ENCODE measurements around the gene SNAPC3.

DNA sequence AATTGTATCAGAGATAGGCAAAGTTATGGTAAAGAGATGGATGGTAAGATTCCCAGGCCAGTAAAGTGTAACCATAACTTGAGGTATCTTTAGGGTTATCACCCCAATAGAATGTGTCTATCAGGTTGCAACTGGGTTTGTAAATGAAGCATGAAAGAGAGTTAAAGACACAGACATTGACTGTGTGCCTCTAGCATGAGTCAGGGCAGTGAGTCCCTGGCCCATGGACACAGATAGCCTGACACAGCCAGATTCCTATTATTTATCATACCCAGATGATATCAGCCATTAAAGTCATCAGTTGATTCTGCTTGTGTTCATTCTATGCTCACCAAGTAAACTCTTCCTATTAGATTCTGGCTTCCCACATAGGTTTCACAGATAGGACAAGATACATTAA, 33.5 kb upstream of the SNAPC3 start:
- TF ChIP-seq, protein P1, sequence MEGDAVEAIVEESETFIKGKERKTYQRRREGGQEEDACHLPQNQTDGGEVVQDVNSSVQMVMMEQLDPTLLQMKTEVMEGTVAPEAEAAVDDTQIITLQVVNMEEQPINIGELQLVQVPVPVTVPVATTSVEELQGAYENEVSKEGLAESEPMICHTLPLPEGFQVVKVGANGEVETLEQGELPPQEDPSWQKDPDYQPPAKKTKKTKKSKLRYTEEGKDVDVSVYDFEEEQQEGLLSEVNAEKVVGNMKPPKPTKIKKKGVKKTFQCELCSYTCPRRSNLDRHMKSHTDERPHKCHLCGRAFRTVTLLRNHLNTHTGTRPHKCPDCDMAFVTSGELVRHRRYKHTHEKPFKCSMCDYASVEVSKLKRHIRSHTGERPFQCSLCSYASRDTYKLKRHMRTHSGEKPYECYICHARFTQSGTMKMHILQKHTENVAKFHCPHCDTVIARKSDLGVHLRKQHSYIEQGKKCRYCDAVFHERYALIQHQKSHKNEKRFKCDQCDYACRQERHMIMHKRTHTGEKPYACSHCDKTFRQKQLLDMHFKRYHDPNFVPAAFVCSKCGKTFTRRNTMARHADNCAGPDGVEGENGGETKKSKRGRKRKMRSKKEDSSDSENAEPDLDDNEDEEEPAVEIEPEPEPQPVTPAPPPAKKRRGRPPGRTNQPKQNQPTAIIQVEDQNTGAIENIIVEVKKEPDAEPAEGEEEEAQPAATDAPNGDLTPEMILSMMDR (optimal IDR thresholded peaks at IDR 0.05 in 1 of 3, IDR thresholded peaks at IDR 0.05 in 1 of 3, conservative IDR thresholded peaks at IDR 0.05 in 1 of 3; ENCODE audit: extremely low read depth in 1 of 3, insufficient read depth in 2 of 3, low read length in 3 of 3) = no peak
- TF ChIP-seq EZH2 (IDR thresholded peaks at IDR 0.05; ENCODE audit: low read length) = no peak

All from keratinocyte (primary cell).